Measurements from ENCODE around the gene RPRD2.
"Not testable (repeated sequence)": the region's sequence is repeated elsewhere in the genome, so short reads cannot be mapped to it uniquely, and the experiment has no call there.

The RPRD2 gene

GRCh38 chr1:150392627-150393026, 28.7 kb downstream of the RPRD2 start:
- Histone ChIP-seq H3K27ac (no peak overlapping the region), H3K36me3 (replicated peaks) (no peaks in the 10 kb centered on the region), H3K27me3 (replicated peaks) (no peaks in the 10 kb centered on the region), H3K4me3 (ENCODE audit: low read depth, low read length) (no peak overlapping the region)
- DNase-seq: no peak
- in situ Hi-C loops (cut with HindIII; ENCODE audit: low pct_ligation_motif_present, low sequenced_read_pairs): no loop called here
- no peak for TF ChIP-seq CTCF (IDR thresholded peaks at IDR 0.05; ENCODE audit: low read depth, low read length, missing control alignments)

GRCh38 chr1:150395115-150395514, 31.2 kb downstream of the RPRD2 start:
- in situ Hi-C loops (cut with HindIII; ENCODE audit: low pct_ligation_motif_present, low sequenced_read_pairs): not testable (repeated sequence)

GRCh38 chr1:150397392-150398032, 33.6 kb downstream of the RPRD2 start:
- Histone ChIP-seq H3K27me3 (replicated peaks) (no peaks in the 10 kb centered on the region), H3K36me3 (replicated peaks) (no peaks in the 10 kb centered on the region), H3K27ac (no peak overlapping the region), H3K4me3 (ENCODE audit: low read depth, low read length) (no peak overlapping the region)
- no peak for TF ChIP-seq CTCF (IDR thresholded peaks at IDR 0.05; ENCODE audit: low read depth, low read length, missing control alignments)
- in situ Hi-C loops (cut with HindIII; ENCODE audit: low pct_ligation_motif_present, low sequenced_read_pairs): no loop called here
- DNase-seq: no peak

More at GRCh38 chr1:150395115-150395514, 31.2 kb downstream of the RPRD2 start:
- H3K36me3 ChIP-seq (replicated peaks); H3K27me3 ChIP-seq (replicated peaks); H3K27ac ChIP-seq; H3K4me3 ChIP-seq (ENCODE audit: low read depth, low read length); DNase-seq: not testable (repeated sequence)

- in situ Hi-C loops (cut with HindIII; ENCODE audit: low pct_ligation_motif_present, low sequenced_read_pairs): no loop called here
- H3K27me3 ChIP-seq (replicated peaks): no peaks in the 10 kb centered on the region
- TF ChIP-seq CTCF (IDR thresholded peaks at IDR 0.05; ENCODE audit: low read depth, low read length, missing control alignments): no peak
- no peak overlapping the region for H3K27ac ChIP-seq
- no peak overlapping the region for H3K4me3 ChIP-seq (ENCODE audit: low read depth, low read length)
- no peak for DNase-seq
- H3K36me3 ChIP-seq (replicated peaks): no peaks in the 10 kb centered on the region
Observed at GRCh38 chr1:150404465-150404864, 40.5 kb downstream of the RPRD2 start.

- in situ Hi-C loops (cut with HindIII; ENCODE audit: low pct_ligation_motif_present, low sequenced_read_pairs): no loop called here
- no peak for TF ChIP-seq CTCF (IDR thresholded peaks at IDR 0.05; ENCODE audit: low read depth, low read length, missing control alignments)
- no peak overlapping the region for H3K27ac ChIP-seq
- DNase-seq: no peak
- H3K36me3 ChIP-seq (replicated peaks): no peaks in the 10 kb centered on the region
- H3K4me3 ChIP-seq (ENCODE audit: low read depth, low read length): no peak overlapping the region
- H3K27me3 ChIP-seq (replicated peaks): no peaks in the 10 kb centered on the region
Observed at GRCh38 chr1:150405660-150406059, 41.7 kb downstream of the RPRD2 start.

GRCh38 chr1:150406483-150406882, 42.5 kb downstream of the RPRD2 start:
- DNase-seq: no peak
- no peak for TF ChIP-seq CTCF (IDR thresholded peaks at IDR 0.05; ENCODE audit: low read depth, low read length, missing control alignments)
- no peak overlapping the region for H3K4me3 ChIP-seq (ENCODE audit: low read depth, low read length)
- no peak overlapping the region for H3K27ac ChIP-seq
- no peaks in the 10 kb centered on the region for H3K27me3 ChIP-seq (replicated peaks)
- no peaks in the 10 kb centered on the region for H3K36me3 ChIP-seq (replicated peaks)
- in situ Hi-C loops (cut with HindIII; ENCODE audit: low pct_ligation_motif_present, low sequenced_read_pairs): no loop called here

Data from brain microvascular endothelial cell (primary cell).